ENCODE measurements around the gene TCEANC2.

DNA sequence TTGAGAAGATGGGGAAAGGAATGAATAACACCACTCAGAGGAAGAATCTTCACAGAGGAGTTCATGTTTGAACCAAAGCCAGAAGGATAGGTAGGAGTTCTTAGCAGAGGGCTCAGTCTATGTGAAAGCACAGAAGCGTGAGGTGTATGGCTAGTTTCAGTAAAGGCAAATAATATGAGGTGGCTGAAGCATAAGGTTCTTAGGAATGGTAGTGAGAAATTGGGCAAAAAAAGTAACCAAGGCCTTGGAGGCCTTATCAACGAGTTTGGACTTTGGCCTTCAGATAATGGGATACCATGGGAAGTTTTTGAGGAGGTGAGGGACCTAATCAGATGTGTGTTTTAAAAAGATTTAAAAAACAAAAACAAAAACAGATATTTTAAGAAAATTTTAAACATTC, 47.1 kb downstream of the TCEANC2 start:
- TF ChIP-seq POLR2AphosphoS5 (IDR thresholded peaks at IDR 0.05): no peak
- no peak for TF ChIP-seq CTCF (IDR thresholded peaks at IDR 0.05)
